NOMO-1 treated with dmso at 0.1 percent for 144 hours (cell line): Measurements from ENCODE around the gene RELB.
A peak's percentile ranks its signal among the peaks of the same experiment; 100 is the strongest.
"Not testable (repeated sequence)": the region's sequence is repeated elsewhere in the genome, so short reads cannot be mapped to it uniquely, and the experiment has no call there.

ENCODE experiments used
- DNase-seq: peaks from one replicate; lab custom pipeline; 2025; ENCODE audit not compliant: unreplicated experiment; lab: John Stamatoyannopoulos, UW

RELB gene

DNA sequence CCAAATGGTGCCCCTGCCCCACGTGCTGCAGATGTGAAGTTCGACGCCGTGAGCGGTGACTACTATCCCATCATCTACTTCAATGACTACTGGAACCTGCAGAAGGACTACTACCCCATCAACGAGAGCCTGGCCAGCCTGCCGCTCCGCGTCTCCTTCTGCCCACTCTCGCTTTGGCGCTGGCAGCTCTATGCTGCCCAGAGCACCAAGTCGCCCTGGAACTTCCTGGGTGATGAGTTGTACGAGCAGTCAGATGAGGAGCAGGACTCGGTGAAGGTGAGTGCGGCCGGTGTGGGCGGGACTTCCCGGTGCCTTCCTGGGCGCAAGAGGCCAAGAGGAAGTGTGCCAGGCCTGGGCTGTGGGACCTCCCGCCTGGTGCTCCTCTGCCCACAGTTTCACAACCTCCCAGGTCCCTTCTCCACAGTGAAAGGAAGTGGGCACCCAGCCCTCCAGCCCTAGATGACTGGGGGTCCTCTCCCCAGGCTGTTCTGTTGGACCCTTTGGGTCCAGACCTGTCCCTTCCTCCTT is 14.1 kb upstream of the RELB start:
- no peak for DNase-seq

DNA sequence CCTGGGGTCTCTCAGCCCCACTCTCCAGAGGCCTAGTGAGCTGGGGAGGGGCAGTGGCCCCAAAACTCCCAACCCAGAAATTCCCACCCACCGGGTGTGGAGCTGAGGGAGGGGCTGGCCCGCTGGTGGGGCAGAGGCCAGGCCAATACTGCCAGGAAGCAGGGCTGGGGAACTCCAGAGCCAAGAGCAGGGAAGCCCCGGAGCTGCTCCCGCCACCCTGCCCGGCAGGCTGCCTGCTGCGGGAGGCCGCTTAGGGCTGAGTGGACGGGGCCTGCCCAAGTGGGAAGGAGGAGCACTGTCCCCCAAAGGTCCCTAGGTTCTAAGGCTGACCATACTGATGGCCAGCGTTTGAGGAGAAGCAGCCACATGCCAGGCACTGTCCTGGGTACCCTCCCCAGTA is 13.0 kb upstream of the RELB start:
- DNase-seq = no peak

DNA sequence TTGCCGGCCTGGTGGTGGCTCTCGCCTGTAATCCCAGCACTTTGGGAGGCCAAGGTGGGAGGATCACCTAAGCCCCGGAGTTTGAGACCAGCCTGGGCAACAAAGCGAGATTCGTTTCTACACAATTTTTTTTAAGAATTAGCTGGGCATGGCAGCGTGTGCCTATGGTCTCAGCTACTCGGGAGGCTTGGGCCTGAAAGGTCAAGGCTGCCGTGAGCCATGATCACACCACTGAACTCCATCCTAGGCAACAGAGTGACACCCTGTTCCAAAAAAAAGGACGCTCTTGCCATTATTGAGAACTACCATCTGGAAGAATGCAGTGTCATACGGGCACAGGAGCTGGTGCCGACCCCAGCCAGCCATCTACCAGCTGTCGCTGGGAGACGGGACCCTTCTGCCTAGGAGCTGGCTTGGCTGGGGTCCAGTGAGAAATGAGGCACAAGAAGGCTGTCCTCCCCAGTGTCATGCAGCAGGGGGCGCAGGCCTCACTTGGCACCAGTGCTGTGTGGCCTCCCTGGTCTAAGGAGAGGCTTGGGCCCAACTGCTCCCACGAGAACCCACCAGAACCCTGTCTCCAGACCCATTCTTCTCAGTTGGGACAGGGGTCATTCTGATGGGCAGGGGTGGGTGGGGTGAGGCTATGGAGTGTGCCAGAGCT is 12.2 kb upstream of the RELB start:
- DNase-seq = no peak

DNA sequence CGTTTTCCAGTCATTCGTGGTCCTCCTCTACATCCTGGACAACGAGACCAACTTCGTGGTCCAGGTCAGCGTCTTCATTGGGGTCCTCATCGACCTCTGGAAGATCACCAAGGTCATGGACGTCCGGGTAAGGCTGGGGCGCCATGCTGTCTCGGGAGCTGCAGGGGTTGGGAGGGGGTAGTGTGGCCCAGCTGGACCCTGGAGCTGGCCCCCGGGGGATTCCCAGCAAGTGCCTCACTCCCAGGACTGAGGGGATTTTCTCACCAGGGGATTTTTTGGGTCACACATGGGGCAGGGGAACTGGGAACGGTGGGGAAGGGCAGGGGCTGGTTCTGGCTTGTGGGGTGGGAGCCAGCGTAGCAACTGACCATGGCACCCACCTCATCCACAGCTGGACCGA is 10.8 kb upstream of the RELB start:
- no peak for DNase-seq

DNA sequence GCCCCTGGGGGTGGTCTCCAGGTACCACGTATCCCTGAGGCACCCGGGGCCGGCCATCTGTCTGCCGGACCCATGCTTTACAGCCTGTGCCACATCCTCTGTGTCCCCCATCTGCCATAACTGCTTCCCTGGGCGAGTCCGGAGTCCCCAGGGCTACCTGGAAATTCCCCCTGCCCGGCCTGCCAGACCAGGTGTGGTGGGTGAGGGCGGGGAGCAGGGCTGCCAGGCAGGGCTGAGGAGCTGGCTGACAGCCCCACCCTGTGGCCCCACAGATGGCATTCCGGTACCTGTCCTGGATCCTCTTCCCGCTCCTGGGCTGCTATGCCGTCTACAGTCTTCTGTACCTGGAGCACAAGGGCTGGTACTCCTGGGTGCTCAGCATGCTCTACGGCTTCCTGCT is 10.3 kb upstream of the RELB start:
- DNase-seq = no peak

DNA sequence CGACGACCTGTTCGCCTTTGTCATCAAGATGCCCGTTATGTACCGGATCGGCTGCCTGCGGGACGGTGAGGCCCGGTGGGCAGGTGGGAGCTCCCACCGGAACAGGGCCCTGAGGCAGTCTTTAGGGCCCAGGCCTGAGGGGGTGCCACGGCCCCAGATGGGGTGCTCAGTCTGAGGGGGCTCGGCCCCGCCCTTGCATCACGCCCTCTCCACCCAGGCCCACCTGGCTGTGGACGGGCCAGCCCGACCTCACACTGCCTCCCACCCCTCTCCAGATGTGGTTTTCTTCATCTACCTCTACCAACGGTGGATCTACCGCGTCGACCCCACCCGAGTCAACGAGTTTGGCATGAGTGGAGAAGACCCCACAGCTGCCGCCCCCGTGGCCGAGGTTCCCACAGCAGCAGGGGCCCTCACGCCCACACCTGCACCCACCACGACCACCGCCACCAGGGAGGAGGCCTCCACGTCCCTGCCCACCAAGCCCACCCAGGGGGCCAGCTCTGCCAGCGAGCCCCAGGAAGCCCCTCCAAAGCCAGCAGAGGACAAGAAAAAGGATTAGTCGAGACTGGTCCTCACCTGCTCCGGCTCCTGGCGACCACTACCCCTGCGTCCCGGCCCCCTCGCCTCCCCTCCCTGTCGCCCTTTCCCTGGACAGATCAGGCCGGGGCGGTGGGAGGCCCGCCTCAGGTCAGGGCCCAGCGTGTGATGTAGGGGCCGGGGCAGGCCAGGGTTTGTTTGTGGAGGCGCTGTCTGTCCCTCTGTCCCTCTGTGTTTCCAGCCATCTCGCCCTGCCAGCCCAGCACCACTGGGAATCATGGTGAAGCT is 8.7 kb upstream of the RELB start:
- no peak for DNase-seq

DNA sequence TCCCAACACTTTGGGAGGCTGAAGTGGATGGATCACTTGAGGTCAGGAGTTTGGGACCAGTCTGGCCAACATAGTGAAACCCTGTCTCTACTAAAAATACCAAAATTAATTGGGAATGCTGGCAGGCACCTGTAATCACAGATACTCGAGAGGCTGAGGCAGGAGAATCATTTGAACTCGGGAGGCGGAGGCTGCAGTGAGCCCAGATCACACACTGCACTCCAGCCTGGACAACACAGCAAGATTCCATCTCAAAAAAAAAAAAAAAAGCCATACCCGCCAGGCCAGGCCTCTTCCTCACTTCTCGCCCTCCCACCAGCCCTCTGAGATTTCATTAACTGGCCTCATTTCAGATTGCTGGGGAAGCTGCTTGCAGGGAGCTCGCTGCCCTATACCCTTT is 7.7 kb upstream of the RELB start:
- no peak for DNase-seq

DNA sequence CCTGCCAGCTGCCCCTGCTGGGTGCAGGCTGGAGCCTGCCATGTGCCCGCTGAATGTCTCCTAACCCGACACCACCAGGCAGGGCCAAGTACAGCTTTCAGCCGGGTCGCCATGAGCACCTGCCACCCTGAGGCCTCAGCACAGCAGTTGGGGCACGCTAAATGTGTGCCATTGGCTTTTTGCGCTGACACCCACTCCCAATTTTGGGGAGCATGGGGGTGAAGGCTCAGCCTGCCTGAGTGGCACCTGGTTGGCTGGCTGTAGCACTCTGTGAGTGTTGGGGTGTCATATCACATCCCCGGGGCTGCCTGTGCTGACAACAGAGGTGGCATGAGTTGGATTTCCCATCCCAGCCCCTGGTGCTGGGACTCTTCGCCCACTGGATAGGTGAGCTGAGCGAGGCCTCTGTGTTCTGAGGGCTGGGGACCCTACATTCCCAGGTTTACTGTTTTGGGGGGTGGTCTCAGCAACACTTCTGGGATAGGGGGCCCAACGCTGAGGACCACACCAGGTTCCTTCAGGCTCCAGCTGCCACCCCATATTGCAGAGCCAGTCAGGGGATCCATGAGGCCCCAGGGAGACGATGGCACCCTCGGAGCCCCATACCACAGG is 7.2 kb upstream of the RELB start:
- no peak for DNase-seq

DNA sequence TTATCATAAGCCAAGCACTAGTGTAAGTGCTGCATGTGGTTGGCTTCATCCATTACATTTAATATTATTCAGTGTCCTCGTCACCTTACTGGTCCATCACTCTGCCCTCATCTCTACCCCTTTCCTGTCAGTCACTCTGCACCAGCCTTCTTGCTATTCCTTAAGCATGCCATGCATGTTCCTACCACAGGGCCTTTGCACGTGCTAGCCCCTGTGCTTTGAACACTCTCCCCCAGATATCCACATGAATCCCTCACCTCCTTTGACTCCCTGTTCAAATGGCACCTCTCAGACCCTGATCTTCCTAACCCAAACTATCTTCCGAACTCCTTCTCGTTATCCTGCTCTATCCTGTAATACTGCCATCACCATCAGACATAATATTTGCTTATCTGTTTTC is 3.2 kb upstream of the RELB start:
- DNase-seq = no peak

DNA sequence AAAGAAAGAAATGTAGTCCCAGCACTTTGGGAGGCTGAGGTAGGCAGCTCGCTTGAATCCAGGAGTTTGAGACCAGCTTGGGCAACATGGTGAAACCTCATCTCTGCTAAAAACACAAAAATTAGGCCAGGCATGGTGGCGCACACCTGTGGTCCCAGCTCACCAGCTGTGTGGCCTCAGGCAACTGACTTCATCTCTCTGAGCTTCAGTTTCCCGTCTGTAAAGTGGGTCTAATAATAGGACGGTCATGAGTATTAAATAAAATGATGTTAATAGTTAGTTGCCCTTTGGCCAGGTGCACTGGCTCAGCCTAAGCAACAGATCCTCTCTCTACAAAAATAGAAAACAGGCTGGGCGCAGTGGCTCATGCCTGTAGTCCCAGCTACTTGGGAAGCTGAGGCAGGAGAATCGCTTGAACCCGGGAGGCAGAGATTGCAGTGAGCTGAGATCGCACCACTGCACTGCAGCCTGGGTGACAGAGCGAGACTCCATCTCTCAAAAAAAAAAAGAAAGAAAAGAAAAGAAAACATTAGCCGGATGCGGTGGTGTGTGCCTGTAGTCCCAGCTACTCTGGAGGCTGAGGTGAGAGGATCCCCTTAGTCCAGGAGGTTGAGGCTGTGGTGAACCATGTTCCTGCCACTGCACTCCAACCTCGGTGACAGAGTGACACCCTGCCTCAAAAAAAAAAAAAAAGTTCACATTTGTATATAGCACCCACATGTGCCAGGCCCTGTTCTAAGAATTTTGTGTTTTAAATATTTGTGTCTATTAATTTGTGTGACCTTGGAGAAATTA is 1.9 kb upstream of the RELB start:
- not testable (repeated sequence) for DNase-seq

DNA sequence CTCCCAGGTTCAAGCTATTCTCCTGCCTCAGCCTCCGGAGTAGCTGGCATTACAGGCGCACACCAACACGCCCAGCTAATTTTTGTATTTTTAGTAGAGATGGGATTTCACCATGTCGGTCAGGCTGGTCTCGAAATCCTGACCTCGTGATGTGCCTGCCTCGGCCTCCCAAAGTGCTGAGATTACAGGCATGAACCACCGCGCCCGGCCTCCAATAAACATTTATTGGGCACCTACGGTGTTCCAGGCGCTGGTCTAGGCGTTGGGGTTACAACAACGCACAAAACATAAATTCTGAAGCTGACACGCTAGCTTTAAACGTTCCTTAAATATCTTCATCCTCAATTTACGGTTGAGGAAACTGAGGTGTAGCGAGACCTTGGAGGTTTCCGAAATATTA is 599 bp upstream of the RELB start:
- not testable (repeated sequence) for DNase-seq

DNA sequence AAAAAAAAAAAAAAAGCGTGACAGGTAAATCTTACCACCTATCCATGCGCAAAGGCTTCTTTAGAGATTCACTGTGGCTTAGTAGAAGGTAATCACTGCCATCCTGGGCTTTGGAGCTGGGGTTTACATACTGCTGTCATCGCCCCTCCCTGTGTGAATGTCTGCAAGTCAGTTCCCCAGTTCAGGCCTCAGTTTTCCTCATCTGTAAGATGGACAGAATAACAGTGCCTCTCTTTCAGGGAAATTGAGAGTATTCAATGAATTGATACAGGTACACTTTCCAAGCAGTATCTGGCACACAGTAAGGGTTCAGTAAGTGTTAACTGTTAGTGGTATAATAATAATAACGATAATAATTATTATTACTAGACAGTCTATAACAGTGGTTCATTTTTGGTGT is 2.2 kb downstream of the RELB start:
- DNase-seq = no peak

DNA sequence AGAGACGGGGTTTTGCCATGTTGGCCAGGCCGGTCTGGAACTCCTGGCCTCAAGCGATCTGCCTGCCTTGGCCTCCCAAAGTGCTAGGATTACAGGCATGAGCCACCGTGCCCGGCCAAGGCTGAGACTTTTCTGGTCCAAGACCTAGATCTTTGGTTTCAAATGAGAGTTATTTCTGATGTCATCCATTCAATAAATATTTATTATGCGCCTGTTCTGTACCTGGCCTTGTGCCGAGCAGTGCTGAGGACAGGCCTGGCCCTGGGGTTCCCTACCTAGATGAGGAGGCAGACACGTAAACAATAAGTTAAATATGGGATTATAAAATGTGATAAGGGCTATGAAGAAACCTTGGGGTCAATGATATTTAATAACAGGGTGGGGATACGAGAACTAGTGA is 4.5 kb downstream of the RELB start:
- DNase-seq = no peak

DNA sequence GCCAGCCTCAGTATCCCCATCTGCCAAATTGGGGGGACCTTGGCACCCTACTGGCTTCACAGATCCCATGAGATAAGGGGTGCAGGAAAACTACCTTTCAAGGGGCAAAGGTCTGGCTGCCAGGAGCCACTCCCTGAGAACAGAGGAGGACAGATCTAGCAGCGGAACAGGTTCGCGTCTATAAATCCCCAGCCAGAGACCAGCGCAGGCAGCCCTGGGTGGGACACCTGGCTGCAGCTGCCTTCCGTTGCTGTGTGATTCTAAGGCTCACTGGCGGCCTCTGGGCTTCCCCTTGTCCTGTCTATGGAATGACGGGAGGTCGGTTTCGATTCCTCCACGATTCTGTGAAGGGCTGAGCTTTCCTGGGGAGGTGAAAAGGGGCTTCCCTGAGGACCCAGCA is 7.3 kb downstream of the RELB start:
- DNase-seq = no peak

DNA sequence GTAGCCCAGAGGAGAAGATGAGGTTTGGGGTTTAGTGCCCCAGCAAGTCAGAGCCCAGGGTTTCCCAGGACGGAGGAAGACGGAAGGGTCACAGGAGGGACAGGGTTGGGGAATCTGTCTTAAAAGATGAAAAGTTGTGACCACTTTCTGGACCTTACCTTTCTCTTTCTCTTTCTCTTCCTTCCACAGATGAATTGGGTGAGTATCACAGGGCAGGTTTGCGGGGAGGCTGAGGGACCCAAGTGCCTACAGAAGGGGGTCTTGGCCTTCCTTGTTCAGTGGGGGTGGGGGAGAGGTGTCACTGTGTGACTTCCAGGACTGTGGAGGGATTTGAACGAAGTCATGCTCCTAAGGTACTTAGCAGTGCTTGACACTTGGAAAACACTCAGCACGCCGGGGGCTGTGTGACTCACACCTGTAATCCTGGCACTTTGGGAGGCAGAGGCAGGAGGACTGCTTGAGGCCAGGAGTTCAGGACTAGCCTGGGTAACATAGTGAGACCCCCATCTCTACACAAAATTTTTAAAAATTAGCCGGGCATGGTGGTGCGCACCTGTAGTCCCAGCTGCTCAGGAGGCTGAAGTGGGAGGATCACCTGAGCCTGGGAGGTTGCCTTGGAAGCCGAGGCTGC is 8.5 kb downstream of the RELB start:
- no peak for DNase-seq

DNA sequence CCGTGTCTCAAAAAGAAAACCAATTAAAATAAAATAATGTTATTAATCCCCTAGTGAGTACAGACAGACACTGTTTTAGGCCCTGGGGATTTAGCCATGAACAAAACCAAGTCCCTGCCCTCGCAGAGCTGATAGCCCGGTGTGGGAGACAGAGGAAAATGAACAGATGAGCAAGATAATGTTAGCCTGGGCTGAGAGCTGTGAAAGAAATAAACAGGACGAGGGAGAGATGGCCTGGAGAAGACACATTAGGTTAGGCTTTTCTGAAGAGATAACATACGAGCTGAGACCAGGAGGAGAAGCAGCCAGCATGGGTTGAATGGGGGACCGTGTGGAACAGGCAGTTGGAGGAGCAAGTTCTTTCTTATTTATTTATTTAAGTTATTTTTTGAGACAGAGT is 9.0 kb downstream of the RELB start:
- DNase-seq = no peak

DNA sequence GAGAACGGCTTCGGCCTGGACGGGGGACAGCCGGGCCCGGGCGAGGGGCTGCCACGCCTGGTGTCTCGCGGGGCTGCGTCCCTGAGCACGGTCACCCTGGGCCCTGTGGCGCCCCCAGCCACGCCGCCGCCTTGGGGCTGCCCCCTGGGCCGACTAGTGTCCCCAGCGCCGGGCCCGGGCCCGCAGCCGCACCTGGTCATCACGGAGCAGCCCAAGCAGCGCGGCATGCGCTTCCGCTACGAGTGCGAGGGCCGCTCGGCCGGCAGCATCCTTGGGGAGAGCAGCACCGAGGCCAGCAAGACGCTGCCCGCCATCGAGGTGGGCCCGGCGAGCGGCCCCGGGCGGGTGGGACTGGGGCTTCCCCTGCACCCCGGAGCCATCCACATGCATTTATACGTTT is 10.7 kb downstream of the RELB start:
- DNase-seq = no peak

DNA sequence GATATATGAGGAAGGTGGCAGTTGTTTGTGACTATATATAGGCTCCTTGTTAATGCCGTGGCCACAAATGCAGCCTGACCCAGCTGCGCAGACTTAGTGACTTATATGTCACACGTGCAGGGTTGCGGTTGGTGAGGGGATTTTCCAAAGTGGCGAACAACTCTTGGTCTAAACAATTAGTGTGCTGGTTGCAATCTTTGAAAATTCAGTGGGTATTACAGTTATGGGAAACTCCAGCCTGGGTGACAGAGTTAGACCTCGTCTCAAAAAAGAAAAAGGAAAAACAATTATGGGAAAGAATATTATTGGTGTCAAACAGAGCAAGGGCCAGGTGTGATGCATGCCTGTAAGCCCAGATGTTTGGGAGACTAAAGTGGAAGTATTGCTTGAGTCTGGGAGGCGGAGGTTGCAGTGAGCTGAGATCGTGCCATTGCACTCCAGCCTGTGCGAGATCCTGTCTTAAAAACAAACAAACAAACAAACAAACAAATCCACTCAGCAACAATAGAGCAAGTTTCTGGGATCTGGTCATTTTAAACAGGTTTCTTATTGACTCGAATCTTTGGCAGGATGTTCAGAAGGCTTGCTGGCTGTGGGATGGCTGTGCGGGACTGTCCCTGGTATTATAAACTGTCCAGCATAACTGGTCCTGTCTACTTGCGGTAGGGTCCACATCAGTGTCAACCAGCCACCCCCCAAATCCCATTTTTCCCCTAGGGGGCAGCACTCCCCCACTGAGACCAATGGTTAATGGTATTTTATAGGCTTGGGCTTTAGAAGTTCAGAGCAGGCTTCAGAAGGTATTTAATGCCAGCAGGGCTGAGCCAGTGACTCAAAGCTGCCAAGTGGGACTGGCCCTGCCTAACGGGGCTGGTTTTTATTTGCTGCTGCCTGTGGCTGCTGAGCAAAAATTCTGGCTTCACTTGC is 15.4 kb downstream of the RELB start:
- peak; percentile 65 for DNase-seq

DNA sequence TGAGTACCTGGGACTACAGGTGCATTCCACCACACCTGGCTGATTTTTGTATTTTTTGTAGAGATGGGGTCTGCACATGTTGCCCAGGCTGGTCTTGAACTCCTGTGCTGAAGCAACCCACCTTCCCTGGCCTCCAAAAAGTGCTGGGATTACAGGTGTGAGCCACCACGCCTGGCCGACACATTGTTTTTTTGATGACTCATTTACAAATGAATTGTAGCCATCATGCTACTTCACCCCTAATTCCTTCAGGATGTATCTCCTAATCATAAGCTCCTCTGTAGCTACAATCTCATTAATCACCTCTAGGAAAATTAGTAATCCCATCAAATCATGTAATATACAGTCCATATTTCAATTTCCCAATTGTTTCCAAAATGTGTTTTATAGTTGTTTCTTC is 17.9 kb downstream of the RELB start:
- no peak for DNase-seq

DNA sequence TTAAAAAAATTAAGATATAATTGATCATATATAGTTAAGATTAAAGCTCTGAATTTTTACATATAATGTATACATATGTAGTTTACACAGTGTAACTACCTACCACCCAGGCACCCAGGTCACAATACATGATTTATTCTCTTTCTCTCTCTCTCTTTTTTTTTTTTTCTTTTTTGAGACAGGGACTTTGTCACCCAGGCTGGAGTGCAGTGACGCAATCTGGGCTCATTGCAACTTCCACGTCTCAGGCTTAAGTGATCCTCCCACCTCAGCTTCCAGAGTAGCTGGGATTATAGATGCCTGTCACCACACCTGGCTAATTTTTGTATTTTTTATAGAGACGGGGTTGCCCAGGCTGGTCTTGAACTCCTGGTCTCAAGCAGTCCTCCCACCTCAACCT is 18.8 kb downstream of the RELB start:
- no peak for DNase-seq
